GM12878 (cell line): ENCODE data around the gene KEL. TPM values are rescaled to one million over a fixed set of nuclear protein-coding genes. Genes with fewer than 3 reads are reported as not detected.
A peak's percentile ranks its signal among the peaks of the same experiment; 100 is the strongest.

Experiments
- ATAC-seq: fragments of 200-7000 bp; cut with Tn5 transposase; 3 replicates; pipeline ENCODE4 v1.9.1; 2020; ENCODE audit warnings: mild to moderate bottlenecking, moderate library complexity
- BruUV-seq: library from RNA; stranded (reverse); fragments of 400-500 nt; replicated peaks from 2 replicates; lab custom pipeline; 2021; lab: Mats Ljungman, UMichigan
- CTCF ChIA-PET: fragments of 300-600 bp; sonication (Branson Sonifier 250); formaldehyde crosslinking; extraction: SDS; loops from one replicate; lab custom pipeline; 2021; ENCODE audit warnings: inconsistent platforms; lab: Yijun Ruan, JAX
- POLR2A ChIA-PET: fragments of 350-600 bp; formaldehyde crosslinking; extraction: SDS; loops from one replicate; lab custom pipeline; 2021; ENCODE audit warnings: inconsistent platforms; lab: Charles Lee
- RAD21 ChIA-PET: fragments of 300-600 bp; sonication (Branson Sonifier 250); formaldehyde crosslinking; loops from one replicate; lab custom pipeline; 2023; ENCODE audit warnings: antibody characterized with exemption; ENCODE audit not compliant: unreplicated experiment; lab: Charles Lee
- SMC1A ChIA-PET: fragments of 300-600 bp; sonication (Branson Sonifier 250); formaldehyde crosslinking; loops from one replicate; lab custom pipeline; 2023; ENCODE audit not compliant: unreplicated experiment, uncharacterized antibody; lab: Charles Lee
- DNase-seq: peaks from one replicate; pipeline ENCODE4 v3.0.0-alpha.2; 2011; ENCODE audit warnings: low read depth, low spot score
- FAIRE-seq: peaks from 3 replicates; lab custom pipeline; 2011; peaks lifted over from hg19 to GRCh38; lab: Jason Lieb, UNC
- H2AFZ ChIP-seq: 2 replicates; pipeline ENCODE4 v1.6.0; 2011; ENCODE audit warnings: low read depth, low read length, control low read depth; ENCODE audit not compliant: control insufficient read depth
- H3K27ac ChIP-seq: 2 replicates; pipeline ENCODE4 v1.5.1; 2011; ENCODE audit warnings: control low read depth; ENCODE audit not compliant: control insufficient read depth, insufficient read depth
- H3K27me3 ChIP-seq, 2 experiments: replicated peaks in 1 of 2; 2 replicates each; pipeline versions ENCODE4 v1.6.0 to v1.6.1; 2011; ENCODE audit warnings: low read length in 1 of 2; ENCODE audit not compliant: control insufficient read depth in 2 of 2, insufficient read depth in 2 of 2
- H3K36me3 ChIP-seq, 2 experiments: 2 replicates each; pipeline ENCODE4 v1.5.1; 2011; ENCODE audit warnings: low read length in 1 of 2; ENCODE audit not compliant: control insufficient read depth in 2 of 2, insufficient read depth in 2 of 2
- H3K4me1 ChIP-seq: 2 replicates; pipeline ENCODE4 v1.6.1; 2011; ENCODE audit warnings: mild to moderate bottlenecking, low read length, moderate library complexity, mixed read lengths; ENCODE audit not compliant: control insufficient read depth, insufficient read depth
- H3K4me2 ChIP-seq: 2 replicates; pipeline ENCODE4 v1.6.0; 2011; ENCODE audit warnings: control low read depth; ENCODE audit not compliant: control insufficient read depth, insufficient read depth
- H3K4me3 ChIP-seq: fragments of 200-600 bp; sonication (generic); 2 replicates; pipeline ENCODE4 v1.5.1; 2016
- H3K79me2 ChIP-seq: 2 replicates; pipeline ENCODE4 v1.6.0; 2011; ENCODE audit warnings: low read length; ENCODE audit not compliant: control insufficient read depth, insufficient read depth
- H3K9ac ChIP-seq: 2 replicates; pipeline ENCODE4 v1.8.0; 2011; ENCODE audit warnings: low read length, control low read depth, mixed read lengths; ENCODE audit not compliant: control insufficient read depth, insufficient read depth
- H3K9me3 ChIP-seq: replicated peaks from 3 replicates; pipeline ENCODE4 v1.5.1; 2011; ENCODE audit warnings: mild to moderate bottlenecking, low read length; ENCODE audit not compliant: control insufficient read depth, insufficient read depth
- H4K20me1 ChIP-seq: 2 replicates; pipeline ENCODE4 v1.6.0; 2011; ENCODE audit not compliant: control insufficient read depth, insufficient read depth
- JUND ChIP-seq: IDR thresholded peaks from 2 replicates; pipeline ENCODE4 v1.6.1; 2012; ENCODE audit warnings: low read depth, mild to moderate bottlenecking, low read length, improper control_type of control experiment, moderate library complexity
- MEF2B ChIP-seq: fragments of 450-650 bp; IDR thresholded peaks from 2 replicates; pipeline ENCODE4 v1.6.1; 2018; ENCODE audit warnings: mild to moderate bottlenecking, moderate library complexity; ENCODE audit not compliant: partially characterized antibody, poor library complexity, severe bottlenecking
- MLLT1 ChIP-seq: fragments of 450-650 bp; IDR thresholded peaks from 2 replicates; pipeline ENCODE4 v1.6.1; 2016; ENCODE audit warnings: mild to moderate bottlenecking
- NFYA ChIP-seq: IDR thresholded peaks from 2 replicates; pipeline ENCODE4 v1.6.1; 2011; ENCODE audit warnings: low read depth, mild to moderate bottlenecking, low read length, improper control_type of control experiment, borderline replicate concordance
- NRF1 ChIP-seq: conservative IDR thresholded peaks from 2 replicates; pipeline ENCODE4 v1.6.1; 2011; ENCODE audit warnings: mild to moderate bottlenecking, low read depth, low read length, improper control_type of control experiment
- PML ChIP-seq: IDR thresholded peaks from 2 replicates; pipeline ENCODE4 v1.6.1; 2012; ENCODE audit warnings: low read length, inconsistent platforms
- SIX5 ChIP-seq: IDR thresholded peaks from 2 replicates; pipeline ENCODE4 v1.6.1; 2011; ENCODE audit warnings: mild to moderate bottlenecking, low read depth, low read length, moderate library complexity; ENCODE audit not compliant: severe bottlenecking
- YBX1 ChIP-seq: fragments of 450-650 bp; IDR thresholded peaks from 2 replicates; pipeline ENCODE4 v1.6.1; 2016; ENCODE audit warnings: antibody characterized with exemption
- WGBS: methylation state at CpG from one replicate; pipeline ENCODE4 v1.1.6; 2016; ENCODE audit warnings: low lambda C conversion rate; ENCODE audit not compliant: insufficient replicate concordance, insufficient coverage; ENCODE audit errors: missing lambda C conversion rate; 5-methylcytosine and 5-hydroxymethylcytosine counted together
- in situ Hi-C: fragments of 300-500 bp; cut with MboI; formaldehyde crosslinking; loops from 9 replicates; pipeline ENCODE4 v1.14.3; 2018; ENCODE audit warnings: mixed read lengths
- intact Hi-C: fragments of 100-400 bp; cut with micrococcal nuclease; formaldehyde crosslinking; loops from one replicate; pipeline ENCODE4 v1.14.2; 2022; ENCODE audit not compliant: unreplicated experiment
- polyA plus RNA-seq, 11 experiments: library from polyadenylated mRNA; depleted of rRNA in 4 of 11; unstranded in 6 of 11; stranded (reverse) in 5 of 11; fragments of >200 nt; fragmentation: Nextera tagmentation in 4 of 11; fragmentation: Illumina TruSeq in 1 of 11; extraction: Ambion mirVana in 4 of 11; extraction: Trizol in 1 of 11; gene quantifications; 1 replicate in 1 of 11; 2 replicates in 10 of 11; pipeline versions ENCODE4 v1.2.1 to v1.2.3, GENCODE V29; 2011 to 2016; ENCODE audit warnings: inconsistent platforms in 2 of 11, missing spikeins in 2 of 11, low read depth in 1 of 11
- total RNA-seq, 4 experiments: library from RNA; depleted of rRNA in 3 of 4; stranded (reverse); fragments of >200 nt in 3 of 4; fragmentation: Illumina TruSeq in 1 of 4; extraction: Trizol in 1 of 4; gene quantifications; 2 replicates each; pipeline versions ENCODE4 v1.2.1 to v1.2.3, GENCODE V29; 2013 to 2021

Gene KEL
- total and polyA plus RNA-seq, 10 of the 15 experiments (the other 5 are each of a cell fraction or from before 2014, with no cell fraction given), result 0.10 to 0.73 (median 0.23) TPM; not detected in 2

GRCh38 chr7:142974626-142975025 is 12.5 kb upstream of the KEL start:
- H3K27me3 ChIP-seq, result no peaks in the 10 kb centered on the region
- TF ChIP-seq PML (no peak), YBX1 (no peak), MLLT1 (no peak), JUND (no peak), MEF2B (no peak), NRF1 (no peak), NFYA (no peak), SIX5 (no peak)
- TF ChIP-seq, all 136 proteins: peak for 0
- intact Hi-C loops (no loop called here), in situ Hi-C loops (no loop called here)
- no TSS peak for BruUV-seq
- Histone ChIP-seq H3K36me3 (no peaks in the 10 kb centered on the region), H4K20me1 (no peaks in the 10 kb centered on the region), H3K4me3 (no peak overlapping the region), H3K4me2 (no peak overlapping the region), H3K9me3 (no peaks in the 10 kb centered on the region), H3K27ac (no peak overlapping the region), H3K4me1 (no peaks in the 10 kb centered on the region), H3K9ac (no peak overlapping the region), H2AFZ (no peak overlapping the region), H3K79me2 (no peaks in the 10 kb centered on the region)
- SMC1A ChIA-PET, result no interaction called here
- DNase-seq (no peak), FAIRE-seq (no peak), ATAC-seq (peak; percentile 34; the same call in 2 of the 3 replicates)
- CTCF ChIA-PET, result no interaction called here
- WGBS, result 17% methylated on average over 3 of the region's 3 CpGs
- POLR2A ChIA-PET, result no interaction called here
- RAD21 ChIA-PET, result no interaction called here
